ENCODE measurements around the gene LIG1. TPM values are rescaled to one million over a fixed set of nuclear protein-coding genes. Genes with fewer than 3 reads are reported as not detected.
A peak's percentile ranks its signal among the peaks of the same experiment; 100 is the strongest.

LIG1 gene
- total RNA-seq, 1 donor from 2014 or later, result 3.4 TPM

DNA sequence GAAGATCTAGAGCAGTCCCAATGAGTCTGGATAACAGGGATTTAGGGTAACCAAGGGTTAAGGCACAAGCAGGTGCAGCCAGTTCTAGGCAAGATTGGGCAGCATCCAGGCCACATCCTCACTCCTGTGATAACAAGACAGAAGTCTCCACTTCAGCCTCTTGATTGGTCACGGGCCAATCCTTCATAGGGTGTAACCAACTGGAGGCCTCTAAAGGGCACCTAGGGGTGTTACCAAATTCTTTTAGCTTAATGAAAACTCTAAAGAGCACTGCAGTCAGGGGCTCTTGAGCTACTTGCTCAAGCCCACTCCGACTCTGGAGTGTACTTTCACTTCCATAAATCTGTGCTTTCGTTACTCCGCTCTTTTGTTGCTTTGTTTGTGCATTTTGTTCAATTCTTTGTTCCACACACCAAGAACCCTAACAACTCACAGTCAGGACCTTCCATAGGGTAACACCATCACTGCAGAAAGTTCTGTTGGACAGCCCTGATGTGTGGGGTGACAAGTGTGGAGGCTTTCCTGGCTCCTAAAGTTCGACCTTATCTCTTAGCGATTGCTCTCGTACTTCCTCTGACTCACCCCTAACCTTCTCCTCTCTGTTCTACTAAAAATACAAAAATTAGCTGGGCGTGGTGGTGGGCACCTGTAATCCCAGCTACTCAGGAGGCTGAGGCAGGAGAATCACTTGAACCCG is 36.4 kb upstream of the LIG1 start:
- Histone ChIP-seq H3K27me3 (ENCODE audit: low read depth) (no peaks in the 10 kb centered on the region), H3K9me3 (replicated peaks) (no peaks in the 10 kb centered on the region), H3K36me3 (peaks cover 9% of the 10 kb centered on the region), H3K4me1 (peaks cover 35% of the 10 kb centered on the region), H3K27ac (replicated peaks) (no peak overlapping the region), H3K4me3 (no peak overlapping the region)
- TF ChIP-seq, protein P1, sequence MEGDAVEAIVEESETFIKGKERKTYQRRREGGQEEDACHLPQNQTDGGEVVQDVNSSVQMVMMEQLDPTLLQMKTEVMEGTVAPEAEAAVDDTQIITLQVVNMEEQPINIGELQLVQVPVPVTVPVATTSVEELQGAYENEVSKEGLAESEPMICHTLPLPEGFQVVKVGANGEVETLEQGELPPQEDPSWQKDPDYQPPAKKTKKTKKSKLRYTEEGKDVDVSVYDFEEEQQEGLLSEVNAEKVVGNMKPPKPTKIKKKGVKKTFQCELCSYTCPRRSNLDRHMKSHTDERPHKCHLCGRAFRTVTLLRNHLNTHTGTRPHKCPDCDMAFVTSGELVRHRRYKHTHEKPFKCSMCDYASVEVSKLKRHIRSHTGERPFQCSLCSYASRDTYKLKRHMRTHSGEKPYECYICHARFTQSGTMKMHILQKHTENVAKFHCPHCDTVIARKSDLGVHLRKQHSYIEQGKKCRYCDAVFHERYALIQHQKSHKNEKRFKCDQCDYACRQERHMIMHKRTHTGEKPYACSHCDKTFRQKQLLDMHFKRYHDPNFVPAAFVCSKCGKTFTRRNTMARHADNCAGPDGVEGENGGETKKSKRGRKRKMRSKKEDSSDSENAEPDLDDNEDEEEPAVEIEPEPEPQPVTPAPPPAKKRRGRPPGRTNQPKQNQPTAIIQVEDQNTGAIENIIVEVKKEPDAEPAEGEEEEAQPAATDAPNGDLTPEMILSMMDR (IDR thresholded peaks at IDR 0.05; ENCODE audit: borderline replicate concordance), result no peak
- DNase-seq, result no peak
- intact Hi-C loops (cut with micrococcal nuclease), result no loop called here

- no peaks in the 10 kb centered on the region for H3K27me3 ChIP-seq (ENCODE audit: low read depth)
- H3K4me1 ChIP-seq, result peaks cover 26% of the 10 kb centered on the region
- H3K27ac ChIP-seq (replicated peaks), result peak overlapping the region; percentile 85
- intact Hi-C loops (cut with micrococcal nuclease), result no loop called here
- no peaks in the 10 kb centered on the region for H3K36me3 ChIP-seq
- peak; percentile 93 for DNase-seq
- no peaks in the 10 kb centered on the region for H3K9me3 ChIP-seq (replicated peaks)
- TF ChIP-seq, protein P1 (IDR thresholded peaks at IDR 0.05; ENCODE audit: borderline replicate concordance), result no peak
- H3K4me3 ChIP-seq, result peak overlapping the region; percentile 94
Measured at GRCh38 chr19:48203794-48204628, 33.9 kb upstream of the LIG1 start.

DNA sequence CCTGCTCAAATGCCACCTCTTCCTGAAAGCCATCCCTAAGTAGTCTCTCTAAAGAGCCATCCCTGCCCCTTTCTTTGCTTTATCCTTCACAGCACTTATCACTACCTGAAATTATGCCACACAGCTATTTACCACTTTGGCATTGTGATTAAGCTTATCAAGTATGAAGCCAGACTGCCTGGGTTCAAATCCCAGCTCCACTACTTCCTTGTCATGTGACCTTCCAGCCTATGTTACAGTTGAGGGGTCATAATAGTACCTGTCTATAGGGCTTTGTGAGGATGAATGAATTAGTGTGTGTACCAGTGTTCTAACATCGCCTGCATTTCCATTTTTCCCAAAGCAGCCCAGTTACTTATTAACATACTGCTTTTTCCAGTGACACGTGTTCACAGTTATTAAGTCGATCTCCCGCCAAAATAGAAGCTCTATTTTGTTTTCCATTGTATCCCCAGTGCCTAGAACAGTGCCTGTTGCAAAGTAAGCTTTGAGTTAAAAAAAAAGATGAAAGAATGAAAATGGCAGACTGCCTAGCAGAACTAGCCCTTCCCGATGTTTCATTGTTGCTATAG is 33.2 kb upstream of the LIG1 start:
- Histone ChIP-seq H3K4me3 (peak overlapping the region; percentile 94), H3K9me3 (replicated peaks) (no peaks in the 10 kb centered on the region), H3K27ac (replicated peaks) (peak overlapping the region; percentile 85), H3K36me3 (no peaks in the 10 kb centered on the region), H3K4me1 (peaks cover 26% of the 10 kb centered on the region), H3K27me3 (ENCODE audit: low read depth) (no peaks in the 10 kb centered on the region)
- no peak for DNase-seq
- intact Hi-C loops (cut with micrococcal nuclease), result no loop called here
- TF ChIP-seq, protein P1 (IDR thresholded peaks at IDR 0.05; ENCODE audit: borderline replicate concordance), result no peak

DNA sequence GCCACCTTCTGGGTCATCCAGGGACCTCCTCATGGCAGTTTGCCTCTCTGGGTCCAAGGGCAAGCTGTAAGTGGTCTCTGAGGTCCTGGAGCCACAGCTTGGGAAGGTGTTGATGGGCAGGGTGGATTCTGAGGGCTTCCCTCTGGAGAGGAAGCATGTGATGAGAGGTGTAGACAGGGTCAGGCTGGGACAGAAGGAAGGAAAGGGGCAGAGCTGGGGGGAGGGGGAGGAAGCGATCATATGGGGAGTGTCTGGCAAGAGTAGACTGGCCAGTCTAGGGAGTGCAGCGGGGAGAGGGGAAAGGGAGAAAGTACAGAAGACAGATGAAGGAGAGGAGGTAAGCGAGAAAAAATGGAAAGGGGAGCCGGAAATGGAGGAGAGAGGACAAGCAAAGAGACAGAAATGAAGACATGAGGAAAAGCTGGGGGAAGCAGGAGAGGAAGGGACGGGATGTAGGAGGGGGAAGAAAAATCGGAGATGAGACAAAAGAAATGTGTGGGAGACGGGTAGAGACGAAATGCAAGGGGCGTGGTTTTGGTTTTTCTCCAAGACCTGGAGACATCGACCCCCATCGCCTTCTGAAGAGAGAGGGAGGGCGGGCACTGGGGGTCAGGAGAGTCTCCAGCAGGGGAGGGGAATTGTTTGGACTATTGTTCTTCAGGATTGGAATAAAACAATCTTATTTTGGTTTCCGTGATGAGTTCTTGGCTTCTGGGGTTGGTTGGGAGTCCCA is 27.0 kb upstream of the LIG1 start:
- TF ChIP-seq, protein P1 (IDR thresholded peaks at IDR 0.05; ENCODE audit: borderline replicate concordance), result no peak
- intact Hi-C loops (cut with micrococcal nuclease), result no loop called here
- DNase-seq, result no peak
- Histone ChIP-seq H3K36me3 (no peaks in the 10 kb centered on the region), H3K27me3 (ENCODE audit: low read depth) (no peaks in the 10 kb centered on the region), H3K4me3 (no peak overlapping the region), H3K9me3 (replicated peaks) (no peaks in the 10 kb centered on the region), H3K4me1 (peaks cover 16% of the 10 kb centered on the region), H3K27ac (replicated peaks) (no peak overlapping the region)

DNA sequence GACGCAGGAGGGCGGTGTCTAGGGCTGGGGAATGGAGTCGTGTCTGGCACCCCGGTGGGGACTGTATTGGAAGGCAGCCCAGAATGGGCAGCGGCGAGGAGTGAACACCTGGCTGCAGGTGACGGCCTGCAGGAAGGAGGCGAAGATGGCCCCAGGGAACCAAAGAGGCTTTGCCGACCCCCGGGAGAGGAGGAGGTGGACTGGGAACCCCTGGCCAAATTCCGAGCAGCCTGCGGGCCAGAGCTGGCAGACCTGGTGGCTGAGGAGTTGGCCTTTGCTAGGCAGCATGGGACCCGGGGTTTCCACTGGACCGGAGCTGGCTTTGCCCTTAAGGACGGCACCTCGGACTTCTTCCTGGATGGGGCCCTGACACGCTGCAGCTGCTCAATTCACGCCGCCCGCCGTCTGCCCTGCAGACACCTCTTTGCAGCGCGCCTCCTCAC is 26.2 kb upstream of the LIG1 start:
- TF ChIP-seq, protein P1 (IDR thresholded peaks at IDR 0.05; ENCODE audit: borderline replicate concordance), result no peak
- DNase-seq, result no peak
- H3K27ac ChIP-seq (replicated peaks), result no peak overlapping the region
- intact Hi-C loops (cut with micrococcal nuclease), result no loop called here
- peaks cover 16% of the 10 kb centered on the region for H3K4me1 ChIP-seq
- no peaks in the 10 kb centered on the region for H3K36me3 ChIP-seq
- no peaks in the 10 kb centered on the region for H3K9me3 ChIP-seq (replicated peaks)
- no peaks in the 10 kb centered on the region for H3K27me3 ChIP-seq (ENCODE audit: low read depth)
- H3K4me3 ChIP-seq, result no peak overlapping the region
